OCI-LY3 (cell line): ENCODE results near the gene MATK.

Experiments used
- CTCF ChIP-seq: fragments of 200-600, 300-600 bp; sonication (generic); IDR thresholded peaks from 2 replicates; pipeline ENCODE4 v1.5.1; 2014; ENCODE audit warnings: antibody characterized with exemption, low read length, low read depth
- EZH2phosphoT487 ChIP-seq: fragments of 200-600 bp; shearing (Covaris generic); IDR thresholded peaks from 2 replicates; pipeline ENCODE4 v1.6.1; 2018; ENCODE audit warnings: antibody characterized with exemption, mixed run types, low read depth

- TF ChIP-seq CTCF = no peak
- no peak for TF ChIP-seq EZH2phosphoT487
These were observed 14.2 kb downstream of the MATK start, which contains the start of gene RAX2 for GRCh38 chr19:3771906-3772455.
